ENCODE data around the gene WDR5.

GRCh38 chr9:134135343-134136117 is at the start of gene WDR5:
- TF ChIP-seq CTCF (IDR thresholded peaks at IDR 0.05) (peak in 2 of 6 experiments; percentile 6 to 8), POLR2A (IDR thresholded peaks at IDR 0.05) (peak in 3 of 4 donors; percentile 17 to 35 (median 27))

All from esophagus squamous epithelium (tissue), 4 donors.